Parathyroid adenoma (tissue), 2 donors: ENCODE data around the gene MAP1LC3B2.
"Not testable (repeated sequence)": the region's sequence is repeated elsewhere in the genome, so short reads cannot be mapped to it uniquely, and the experiment has no call there.

Experiments used
- H2AFZ ChIP-seq: fragments of 300-600 bp; sonication (generic); one replicate; pipeline ENCODE4 v1.7.0; 2017; ENCODE audit warnings: antibody characterized with exemption, mild to moderate bottlenecking
- H3K27ac ChIP-seq: fragments of 300-600 bp; sonication (generic); one replicate; pipeline ENCODE4 v1.7.0; 2017
- H3K27me3 ChIP-seq: fragments of 300-600 bp; sonication (generic); one replicate; pipeline ENCODE4 v1.7.0; 2017; ENCODE audit warnings: low read length; ENCODE audit not compliant: control insufficient read depth, insufficient read depth
- H3K36me3 ChIP-seq: fragments of 300-600 bp; sonication (generic); one replicate; pipeline ENCODE4 v1.7.0; 2017; ENCODE audit warnings: low read length; ENCODE audit not compliant: control insufficient read depth, insufficient read depth
- H3K4me1 ChIP-seq: fragments of 300-600 bp; sonication (generic); one replicate; pipeline ENCODE4 v1.7.0; 2017; ENCODE audit warnings: control low read depth
- H3K4me2 ChIP-seq: fragments of 300-600 bp; sonication (generic); one replicate; pipeline ENCODE4 v1.7.0; 2017; ENCODE audit warnings: low read length
- H3K4me3 ChIP-seq: fragments of 300-600 bp; sonication (generic); one replicate; pipeline ENCODE4 v1.7.0; 2017; ENCODE audit warnings: low read depth, low read length
- H3K79me2 ChIP-seq: fragments of 300-600 bp; sonication (generic); one replicate; pipeline ENCODE4 v1.7.0; 2017; ENCODE audit warnings: control low read depth
- H3K9ac ChIP-seq: fragments of 300-600 bp; sonication (generic); one replicate; pipeline ENCODE4 v1.7.0; 2017; ENCODE audit warnings: mild to moderate bottlenecking
- H3K9me3 ChIP-seq: fragments of 300-600 bp; sonication (generic); one replicate; pipeline ENCODE4 v1.7.0; 2017; ENCODE audit warnings: low read length; ENCODE audit not compliant: control insufficient read depth
- TF ChIP-seq, protein P1 (sequence below): fragments of 300-600 bp; sonication (generic); IDR thresholded peaks from one replicate; pipeline ENCODE4 v1.7.0; 2017; ENCODE audit warnings: antibody characterized with exemption, mild to moderate bottlenecking
- donor health status: primary hyperparathyroidism.

Gene MAP1LC3B2

DNA sequence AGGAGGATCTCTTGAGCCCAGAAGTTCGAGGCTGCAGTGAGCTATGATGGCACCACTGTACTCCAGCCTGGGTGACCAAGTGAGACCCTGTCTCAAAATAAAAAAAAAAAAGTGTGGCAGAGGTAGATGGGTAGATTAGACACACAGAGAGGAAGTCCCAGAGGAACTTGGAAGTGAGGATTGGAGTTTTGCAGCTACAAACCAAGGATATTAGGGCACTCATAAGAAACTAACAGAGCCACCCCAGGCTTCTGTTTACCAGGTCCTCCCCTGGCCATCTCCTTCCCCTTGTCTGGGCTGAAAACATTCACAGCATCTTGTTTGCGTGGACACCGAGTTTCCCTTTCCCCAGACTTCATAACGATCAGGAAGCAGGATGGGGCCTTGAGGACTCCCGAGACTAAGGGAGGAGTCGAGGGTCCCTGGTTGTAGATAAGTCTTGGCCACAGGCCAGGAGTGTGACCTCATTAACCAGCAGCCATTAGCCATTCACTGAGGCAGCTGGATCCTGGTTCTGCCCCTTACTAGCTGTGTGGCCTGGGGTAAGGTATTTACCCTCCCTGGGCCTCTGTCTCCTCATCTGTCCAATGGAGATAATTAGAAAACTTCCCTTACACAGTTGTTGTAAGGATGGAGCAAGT lies 2.1 kb downstream of the MAP1LC3B2 start:
- H3K4me3 ChIP-seq = no peak overlapping the region
- no peaks in the 10 kb centered on the region for H3K4me1 ChIP-seq
- H3K9me3 ChIP-seq = no peaks in the 10 kb centered on the region
- H3K4me2 ChIP-seq = no peak overlapping the region
- no peak overlapping the region for H3K27ac ChIP-seq
- H3K27me3 ChIP-seq = no peaks in the 10 kb centered on the region
- TF ChIP-seq, protein P1, sequence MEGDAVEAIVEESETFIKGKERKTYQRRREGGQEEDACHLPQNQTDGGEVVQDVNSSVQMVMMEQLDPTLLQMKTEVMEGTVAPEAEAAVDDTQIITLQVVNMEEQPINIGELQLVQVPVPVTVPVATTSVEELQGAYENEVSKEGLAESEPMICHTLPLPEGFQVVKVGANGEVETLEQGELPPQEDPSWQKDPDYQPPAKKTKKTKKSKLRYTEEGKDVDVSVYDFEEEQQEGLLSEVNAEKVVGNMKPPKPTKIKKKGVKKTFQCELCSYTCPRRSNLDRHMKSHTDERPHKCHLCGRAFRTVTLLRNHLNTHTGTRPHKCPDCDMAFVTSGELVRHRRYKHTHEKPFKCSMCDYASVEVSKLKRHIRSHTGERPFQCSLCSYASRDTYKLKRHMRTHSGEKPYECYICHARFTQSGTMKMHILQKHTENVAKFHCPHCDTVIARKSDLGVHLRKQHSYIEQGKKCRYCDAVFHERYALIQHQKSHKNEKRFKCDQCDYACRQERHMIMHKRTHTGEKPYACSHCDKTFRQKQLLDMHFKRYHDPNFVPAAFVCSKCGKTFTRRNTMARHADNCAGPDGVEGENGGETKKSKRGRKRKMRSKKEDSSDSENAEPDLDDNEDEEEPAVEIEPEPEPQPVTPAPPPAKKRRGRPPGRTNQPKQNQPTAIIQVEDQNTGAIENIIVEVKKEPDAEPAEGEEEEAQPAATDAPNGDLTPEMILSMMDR = no peak
- no peaks in the 10 kb centered on the region for H3K36me3 ChIP-seq
- no peaks in the 10 kb centered on the region for H3K79me2 ChIP-seq
- no peak overlapping the region for H3K9ac ChIP-seq
- no peak overlapping the region for H2AFZ ChIP-seq

DNA sequence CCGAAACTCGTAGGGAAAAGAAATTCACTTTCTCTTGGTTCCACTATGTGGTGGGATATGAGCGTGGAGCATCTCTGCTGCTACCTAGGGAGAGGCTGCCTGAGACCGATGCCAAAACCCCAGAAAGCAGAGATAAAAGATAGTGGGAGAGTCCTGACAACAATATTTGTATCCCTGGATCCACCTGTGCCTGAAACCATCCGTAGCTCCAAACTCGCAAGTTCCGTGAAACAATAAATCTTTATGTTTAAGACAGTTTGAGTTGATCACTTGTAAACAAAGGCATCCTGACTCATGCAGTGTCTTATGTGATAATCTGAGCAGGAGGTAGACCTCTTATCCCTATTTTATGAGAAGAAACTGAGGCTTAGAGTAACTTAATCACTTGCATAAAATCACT lies 2.9 kb downstream of the MAP1LC3B2 start:
- no peaks in the 10 kb centered on the region for H3K27me3 ChIP-seq
- H3K79me2 ChIP-seq = no peaks in the 10 kb centered on the region
- H2AFZ ChIP-seq = no peak overlapping the region
- no peaks in the 10 kb centered on the region for H3K36me3 ChIP-seq
- no peak overlapping the region for H3K9ac ChIP-seq
- H3K9me3 ChIP-seq = no peaks in the 10 kb centered on the region
- TF ChIP-seq, protein P1 = no peak
- no peak overlapping the region for H3K4me2 ChIP-seq
- no peak overlapping the region for H3K27ac ChIP-seq
- no peak overlapping the region for H3K4me3 ChIP-seq
- no peaks in the 10 kb centered on the region for H3K4me1 ChIP-seq

DNA sequence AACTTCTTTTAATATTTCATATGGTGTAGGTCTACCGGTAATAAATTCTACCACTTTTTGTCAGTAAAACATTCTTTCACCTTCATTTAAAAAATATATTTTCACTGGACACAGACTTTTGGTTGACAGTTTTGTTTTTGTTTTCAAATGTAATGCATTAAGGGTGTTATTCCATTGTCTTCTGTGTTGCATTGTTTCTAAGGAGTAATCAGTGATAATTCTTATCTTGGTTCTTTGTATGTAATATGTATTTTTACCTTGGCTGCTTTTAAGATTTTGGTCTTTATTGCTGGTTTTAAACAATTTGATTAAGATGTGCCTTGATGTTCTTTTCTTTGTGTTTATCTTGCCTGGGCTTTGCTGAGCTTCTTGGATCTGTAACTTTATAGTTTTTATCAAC lies 4.1 kb downstream of the MAP1LC3B2 start:
- no peak overlapping the region for H3K4me3 ChIP-seq
- no peak overlapping the region for H3K9ac ChIP-seq

DNA sequence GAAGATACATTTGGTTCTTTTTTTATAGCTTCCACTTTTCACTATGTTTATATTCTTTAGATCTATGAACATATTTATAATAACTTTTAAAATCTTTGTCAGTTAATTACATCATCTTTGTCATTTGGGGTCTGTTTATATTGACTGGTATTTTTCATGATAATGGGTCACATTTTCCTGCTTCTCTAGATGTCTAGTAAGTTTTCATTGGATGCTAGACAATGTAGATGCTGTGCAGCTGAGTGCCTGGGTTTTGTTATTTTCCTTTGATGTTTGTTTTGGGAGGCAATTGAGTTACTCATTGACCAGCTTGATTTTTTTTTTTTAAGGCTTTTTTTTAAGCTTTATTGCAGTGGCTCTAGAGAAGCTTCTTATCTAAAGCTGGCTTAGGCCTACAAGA lies 4.9 kb downstream of the MAP1LC3B2 start:
- Histone ChIP-seq H3K4me2 (no peak overlapping the region), H3K9ac (no peak overlapping the region), H3K9me3 (no peaks in the 10 kb centered on the region), H3K79me2 (no peaks in the 10 kb centered on the region), H3K4me3 (no peak overlapping the region), H3K27me3 (no peaks in the 10 kb centered on the region), H3K36me3 (no peaks in the 10 kb centered on the region), H3K4me1 (no peaks in the 10 kb centered on the region), H3K27ac (no peak overlapping the region), H2AFZ (no peak overlapping the region)
- TF ChIP-seq, protein P1 = no peak

More for the DNA sequence above, 4.1 kb downstream of the MAP1LC3B2 start:
- Histone ChIP-seq H3K36me3 (no peaks in the 10 kb centered on the region), H3K4me1 (no peaks in the 10 kb centered on the region), H3K4me2 (no peak overlapping the region), H3K9me3 (no peaks in the 10 kb centered on the region), H3K79me2 (no peaks in the 10 kb centered on the region), H2AFZ (no peak overlapping the region), H3K27ac (no peak overlapping the region), H3K27me3 (no peaks in the 10 kb centered on the region)
- TF ChIP-seq, protein P1 = no peak

DNA sequence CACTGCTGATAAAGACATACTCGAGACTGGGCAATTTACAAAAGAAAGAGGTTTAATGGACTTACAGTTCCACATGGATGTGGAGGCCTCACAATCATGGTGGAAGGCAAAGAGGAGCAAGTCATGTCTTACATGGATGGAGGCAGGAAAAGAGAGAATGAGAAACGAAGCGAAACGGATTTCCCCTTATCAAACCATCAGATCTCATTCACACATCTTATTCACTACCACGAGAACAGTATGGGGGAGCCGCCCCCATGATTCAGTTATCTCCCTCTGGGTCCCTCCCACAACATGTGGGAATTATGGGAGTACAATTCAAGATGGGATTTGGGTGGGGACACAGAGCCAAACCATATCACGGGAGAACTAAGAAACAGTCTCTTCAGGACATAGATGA lies 6.0 kb downstream of the MAP1LC3B2 start:
- H3K9me3 ChIP-seq, H3K36me3 ChIP-seq, H3K27me3 ChIP-seq, H3K79me2 ChIP-seq, H3K4me2 ChIP-seq, H3K27ac ChIP-seq, H3K4me3 ChIP-seq, H3K4me1 ChIP-seq, H3K9ac ChIP-seq, H2AFZ ChIP-seq: not testable (repeated sequence)
